HG03342 (cell line): Measurements from ENCODE around the gene RHEBL1.

Experiments used
- ATAC-seq: cut with Tn5 transposase; IDR thresholded peaks from one replicate; pipeline ENCODE4 v1.9.1; 2021; ENCODE audit warnings: mild to moderate bottlenecking, moderate library complexity; ENCODE audit not compliant: unreplicated experiment

RHEBL1 gene

DNA sequence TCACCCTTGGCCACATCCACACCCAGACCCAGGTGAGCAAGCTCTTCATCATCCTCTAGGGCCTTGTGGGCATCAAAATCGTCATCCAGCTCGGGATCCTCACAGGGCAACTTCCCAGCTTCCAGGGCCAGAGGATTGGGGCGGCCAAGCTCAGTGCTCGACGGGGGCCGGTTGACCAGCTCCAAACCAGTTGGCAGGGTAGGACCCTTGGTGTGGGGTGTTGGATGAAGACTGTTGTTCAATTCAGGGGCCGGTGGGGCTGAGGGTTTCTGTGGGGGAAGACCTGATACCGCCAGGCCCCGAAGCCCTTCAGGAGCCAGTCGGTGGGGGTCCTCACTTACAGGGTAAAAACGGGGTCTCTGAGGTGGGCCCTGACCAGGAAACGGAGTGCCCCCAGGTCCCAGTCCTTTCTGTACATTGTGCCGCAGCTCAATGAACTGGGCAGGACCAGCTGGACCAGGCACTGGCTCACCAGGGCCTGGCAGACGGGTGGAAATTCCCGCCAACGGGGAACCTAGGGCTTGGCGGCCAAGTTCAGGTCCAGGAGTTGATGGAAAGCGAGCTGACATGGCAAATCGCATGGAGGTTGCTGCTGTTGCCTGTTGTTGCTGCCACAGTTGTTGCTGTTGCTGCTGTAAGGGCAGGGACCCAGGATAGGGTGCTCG lies 31.4 kb downstream of the RHEBL1 start:
- ATAC-seq = no peak

DNA sequence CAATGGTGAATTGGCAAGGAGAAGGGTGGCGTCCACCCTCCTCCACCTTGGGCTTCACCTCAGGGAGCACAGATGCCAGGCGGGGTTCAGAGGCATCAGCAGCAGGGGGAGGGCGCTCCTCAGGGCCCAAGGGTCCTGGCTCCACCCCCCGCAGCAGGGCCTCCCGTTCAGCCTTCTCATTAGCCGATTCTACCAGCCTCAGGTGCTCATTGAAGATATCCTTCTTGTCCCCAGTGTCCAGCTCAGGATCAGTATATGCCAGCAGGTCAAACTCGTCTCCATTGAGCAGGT lies 31.9 kb downstream of the RHEBL1 start:
- no peak for ATAC-seq

- ATAC-seq = no peak
Observed at GRCh38 chr12:49037111-49037946, 32.5 kb downstream of the RHEBL1 start.

DNA sequence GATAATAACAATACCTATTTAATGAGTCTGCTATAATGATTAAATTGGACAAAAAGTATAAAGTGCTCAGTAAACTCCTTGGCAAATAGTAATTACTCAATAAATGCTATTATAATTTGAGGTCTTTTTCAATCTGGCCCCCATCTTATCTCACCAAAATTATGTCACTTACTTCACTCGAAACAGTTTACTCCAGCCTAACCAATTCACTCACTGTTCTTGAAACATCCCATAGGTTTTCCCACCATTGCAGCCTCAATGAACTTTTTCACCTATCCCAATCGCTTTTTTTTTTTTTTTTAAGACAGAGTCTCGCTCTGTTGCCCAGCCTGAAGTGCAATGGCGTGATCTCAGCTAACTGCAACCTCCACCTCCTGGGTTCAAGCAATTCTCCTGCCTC lies 33.8 kb downstream of the RHEBL1 start:
- no peak for ATAC-seq

DNA sequence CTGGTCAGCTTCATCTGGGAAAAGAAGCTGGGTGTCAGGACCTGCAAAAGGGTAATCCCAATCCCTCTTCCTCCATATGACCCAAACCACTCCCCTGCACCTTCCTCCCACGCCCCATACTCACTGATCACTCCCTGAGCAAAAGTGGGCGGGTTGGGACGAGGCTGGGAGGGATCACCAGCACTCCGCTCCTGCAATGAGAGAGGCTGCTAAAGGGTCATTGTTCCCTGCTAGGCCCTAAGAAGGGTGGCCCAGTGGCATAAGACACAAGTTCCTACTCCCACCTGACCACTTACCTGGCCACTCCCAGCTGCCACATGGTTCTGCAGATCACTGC lies 35.5 kb downstream of the RHEBL1 start:
- ATAC-seq = no peak

DNA sequence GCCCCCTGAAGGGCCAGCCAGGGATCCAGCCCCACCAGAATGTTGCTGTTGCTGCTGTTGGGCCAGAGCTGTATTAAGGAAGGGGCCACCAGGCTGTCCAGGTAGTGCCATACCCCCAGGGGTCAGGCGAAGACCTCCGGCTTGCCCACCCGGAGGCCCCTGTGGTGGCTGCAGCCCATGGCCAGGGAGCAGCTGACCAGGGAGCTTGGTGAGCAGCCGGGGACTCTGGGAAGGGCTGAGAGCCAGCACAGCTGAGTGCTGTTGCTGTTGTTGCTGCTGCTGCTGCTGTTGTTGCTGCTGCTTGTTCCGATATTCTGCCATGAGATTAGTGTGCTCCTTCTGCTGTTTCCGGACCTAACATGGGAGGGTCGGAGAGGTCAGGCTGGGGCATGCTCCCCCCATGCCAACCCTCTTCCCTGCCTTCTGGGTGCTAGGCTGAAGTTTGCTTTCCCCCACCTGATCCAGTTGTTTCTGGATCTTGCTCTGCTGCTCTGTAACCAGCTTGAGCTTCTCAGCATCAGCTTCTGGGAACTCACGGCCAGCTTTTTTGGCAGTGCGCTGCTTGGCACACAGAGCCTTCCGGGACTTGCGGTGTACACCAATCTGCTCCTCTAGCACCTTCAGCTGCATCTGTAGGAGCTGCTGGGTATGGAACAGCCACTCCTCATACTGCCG lies 36.0 kb downstream of the RHEBL1 start:
- ATAC-seq = no peak

GRCh38 chr12:49032679-49033447 lies 36.9 kb downstream of the RHEBL1 start:
- ATAC-seq = no peak

- ATAC-seq = no peak
Observed at GRCh38 chr12:49032276-49032675, 37.5 kb downstream of the RHEBL1 start.

GRCh38 chr12:49031573-49032161 lies 38.1 kb downstream of the RHEBL1 start:
- ATAC-seq = no peak

GRCh38 chr12:49030714-49031572 lies 38.8 kb downstream of the RHEBL1 start:
- ATAC-seq = no peak

DNA sequence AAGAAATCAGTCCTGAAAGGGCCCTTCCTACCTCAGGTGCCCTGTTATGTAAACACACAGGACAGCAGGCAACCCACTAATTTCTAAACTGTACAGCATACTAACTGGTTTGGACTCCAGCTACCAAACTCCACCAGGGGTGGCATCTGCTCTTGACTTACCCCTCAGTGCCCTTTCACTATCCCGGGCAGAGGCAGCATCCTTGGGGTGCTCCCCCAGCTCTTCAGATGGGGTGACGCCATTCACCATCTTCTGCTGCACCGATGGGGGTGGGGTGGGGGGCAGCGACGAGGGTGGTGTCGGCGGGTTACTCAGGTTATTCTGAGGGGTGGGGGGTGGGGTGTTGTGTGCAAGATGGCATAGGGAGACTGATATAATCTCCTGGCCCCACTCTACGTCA lies 39.7 kb downstream of the RHEBL1 start:
- ATAC-seq = no peak

- no peak for ATAC-seq
Observed at GRCh38 chr12:49028666-49029275, 41.0 kb downstream of the RHEBL1 start.

DNA sequence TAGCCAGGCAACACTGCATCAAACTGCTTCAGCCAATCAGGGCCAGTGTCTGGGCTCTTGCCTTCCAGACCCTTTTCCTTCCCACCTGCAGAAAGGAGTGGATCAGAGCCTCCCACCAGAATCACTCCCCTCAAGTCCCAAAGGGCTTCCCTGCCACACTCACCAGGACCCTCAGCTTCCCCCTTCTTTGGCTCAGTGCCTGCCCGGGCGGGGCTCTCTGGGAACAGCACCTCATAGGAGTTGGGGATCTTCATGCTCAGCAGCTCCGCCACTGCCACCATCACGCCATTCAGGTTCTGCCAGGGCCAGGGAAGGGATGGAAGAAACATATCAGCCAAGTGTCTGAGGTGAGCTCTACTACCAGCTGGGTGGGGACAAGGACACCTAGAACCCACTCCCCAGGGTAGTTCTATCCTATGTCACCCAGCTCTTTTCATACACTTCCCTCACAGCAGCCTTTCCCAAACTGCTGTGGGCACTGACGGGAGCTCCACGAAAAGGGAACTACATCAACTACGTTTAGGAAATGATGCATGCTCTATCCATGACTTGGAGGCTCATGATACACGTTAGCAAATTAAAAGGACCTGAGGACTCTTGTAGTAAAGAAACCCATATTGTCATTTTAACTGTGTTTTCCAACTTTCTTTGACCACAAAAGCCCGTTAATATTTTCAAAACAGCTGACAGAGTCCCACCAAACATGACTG lies 41.8 kb downstream of the RHEBL1 start:
- ATAC-seq = no peak

- no peak for ATAC-seq
Observed at GRCh38 chr12:49026678-49027480, 42.9 kb downstream of the RHEBL1 start.

GRCh38 chr12:49026101-49026500 lies 43.7 kb downstream of the RHEBL1 start:
- ATAC-seq = no peak

- ATAC-seq = no peak
Observed at GRCh38 chr12:49025463-49025862, 44.3 kb downstream of the RHEBL1 start.

DNA sequence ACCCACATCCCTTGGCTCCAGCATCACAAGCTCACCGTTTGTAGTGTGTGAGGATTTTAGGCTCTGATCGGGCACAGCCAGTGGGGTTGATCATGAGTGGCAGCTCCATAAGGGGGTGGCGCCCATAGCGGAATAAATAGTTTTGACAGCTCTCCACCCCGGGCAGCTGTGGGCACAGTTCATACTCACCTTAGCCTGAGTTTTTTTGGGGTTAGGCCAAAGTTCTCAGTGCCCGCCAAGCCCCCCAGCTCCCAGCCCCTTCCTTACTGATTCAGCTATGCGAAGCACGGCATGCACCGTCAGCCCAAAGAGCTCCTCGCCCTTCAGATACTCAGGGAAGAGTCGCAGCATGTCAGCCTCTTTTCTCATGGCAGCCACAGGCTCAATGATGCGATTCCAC lies 45.2 kb downstream of the RHEBL1 start:
- ATAC-seq = no peak

GRCh38 chr12:49023812-49024211 lies 46.0 kb downstream of the RHEBL1 start:
- ATAC-seq = no peak
